DND-41 (cell line): Measurements from ENCODE around the gene LAMC3.

Experiments
- ATAC-seq: fragments of 200-7000 bp; cut with Tn5 transposase; 3 replicates; pipeline ENCODE4 v1.9.1; 2021; ENCODE audit warnings: low read depth; ENCODE audit not compliant: insufficient read depth
- DNase-seq: peaks from one replicate; pipeline ENCODE4 v3.0.0-alpha.2; 2020
- H2AFZ ChIP-seq: 2 replicates; pipeline ENCODE4 v1.6.0; 2012; ENCODE audit warnings: low read depth, low read length
- H3K27ac ChIP-seq: 2 replicates; pipeline ENCODE4 v1.5.1; 2012; ENCODE audit warnings: low read length, inconsistent platforms
- H3K27me3 ChIP-seq: fragments of 200-600 bp; sonication (generic); 2 replicates; pipeline ENCODE4 v1.6.0; 2012; ENCODE audit warnings: low read length, mild to moderate bottlenecking, inconsistent platforms; ENCODE audit not compliant: insufficient read depth, poor library complexity
- H3K36me3 ChIP-seq: 2 replicates; pipeline ENCODE4 v1.5.1; 2012; ENCODE audit warnings: low read length, inconsistent platforms; ENCODE audit not compliant: insufficient read depth
- H3K4me1 ChIP-seq: 2 replicates; pipeline ENCODE4 v1.5.1; 2012; ENCODE audit warnings: mild to moderate bottlenecking, low read length; ENCODE audit not compliant: insufficient read depth
- H3K4me2 ChIP-seq: 2 replicates; pipeline ENCODE4 v1.6.0; 2012; ENCODE audit warnings: mild to moderate bottlenecking, moderate library complexity, low read length, inconsistent platforms; ENCODE audit not compliant: insufficient read depth
- H3K4me3 ChIP-seq, 2 experiments: fragments of 200-600 bp in 1 of 2; shearing (Covaris generic) in 1 of 2; 2 replicates each; pipeline ENCODE4 v1.5.1; 2012 to 2016; ENCODE audit warnings: inconsistent platforms in 2 of 2, low read length in 2 of 2, mild to moderate bottlenecking in 2 of 2, low read depth in 1 of 2, moderate library complexity in 1 of 2
- H3K79me2 ChIP-seq: 2 replicates; pipeline ENCODE4 v1.6.0; 2012; ENCODE audit warnings: low read length, inconsistent platforms; ENCODE audit not compliant: insufficient read depth
- H3K9ac ChIP-seq: 2 replicates; pipeline ENCODE4 v1.6.0; 2012; ENCODE audit warnings: low read depth, mild to moderate bottlenecking, inconsistent platforms, low read length, moderate library complexity
- H3K9me3 ChIP-seq: 2 replicates; pipeline ENCODE4 v1.5.1; 2012; ENCODE audit warnings: low read length, moderate library complexity, mild to moderate bottlenecking, inconsistent platforms; ENCODE audit not compliant: insufficient read depth, severe bottlenecking
- H4K20me1 ChIP-seq: 2 replicates; pipeline ENCODE4 v1.6.0; 2012; ENCODE audit warnings: low read length; ENCODE audit not compliant: insufficient read depth
- CTCF ChIP-seq: IDR thresholded peaks from 2 replicates; pipeline ENCODE4 v1.5.1; 2012; ENCODE audit warnings: borderline replicate concordance, low read length, moderate library complexity, mild to moderate bottlenecking; ENCODE audit not compliant: poor library complexity, severe bottlenecking; ENCODE audit errors: extremely low read depth
- EZH2 ChIP-seq: IDR thresholded peaks from 3 replicates; pipeline ENCODE4 v1.6.1; 2012; ENCODE audit warnings: borderline replicate concordance, low read depth, mild to moderate bottlenecking, moderate library complexity, low read length, inconsistent platforms; ENCODE audit not compliant: severe bottlenecking

The LAMC3 gene

GRCh38 chr9:130973686-130974281, 35.2 kb upstream of the LAMC3 start:
- no peak overlapping the region for H3K4me3 ChIP-seq
- H3K36me3 ChIP-seq: no peaks in the 10 kb centered on the region
- no peak overlapping the region for H2AFZ ChIP-seq
- H3K4me2 ChIP-seq: no peak overlapping the region
- ATAC-seq (no peak), DNase-seq (no peak)
- H3K27me3 ChIP-seq: no peaks in the 10 kb centered on the region
- H3K9me3 ChIP-seq: no peaks in the 10 kb centered on the region
- H3K27ac ChIP-seq: no peak overlapping the region
- H3K79me2 ChIP-seq: no peaks in the 10 kb centered on the region
- no peak for TF ChIP-seq CTCF
- TF ChIP-seq EZH2: no peak
- H3K9ac ChIP-seq: no peak overlapping the region
- no peaks in the 10 kb centered on the region for H4K20me1 ChIP-seq
- H3K4me1 ChIP-seq: no peaks in the 10 kb centered on the region

GRCh38 chr9:130974697-130975096, 34.3 kb upstream of the LAMC3 start:
- Histone ChIP-seq H3K36me3 (no peaks in the 10 kb centered on the region), H3K4me1 (no peaks in the 10 kb centered on the region), H2AFZ (no peak overlapping the region), H3K79me2 (no peaks in the 10 kb centered on the region), H3K4me2 (no peak overlapping the region), H3K27me3 (no peaks in the 10 kb centered on the region), H3K9ac (no peak overlapping the region), H3K9me3 (no peaks in the 10 kb centered on the region), H4K20me1 (no peaks in the 10 kb centered on the region), H3K4me3 (no peak overlapping the region), H3K27ac (no peak overlapping the region)
- no peak for DNase-seq
- TF ChIP-seq CTCF (no peak), EZH2 (no peak)
- ATAC-seq: no peak

GRCh38 chr9:130975156-130975555, 33.8 kb upstream of the LAMC3 start:
- no peak overlapping the region for H3K4me2 ChIP-seq
- no peak for ATAC-seq
- no peak overlapping the region for H2AFZ ChIP-seq
- H3K27me3 ChIP-seq: no peaks in the 10 kb centered on the region
- no peak overlapping the region for H3K4me3 ChIP-seq
- H3K27ac ChIP-seq: no peak overlapping the region
- no peaks in the 10 kb centered on the region for H3K9me3 ChIP-seq
- H4K20me1 ChIP-seq: no peaks in the 10 kb centered on the region
- no peaks in the 10 kb centered on the region for H3K36me3 ChIP-seq
- TF ChIP-seq CTCF: no peak
- DNase-seq: no peak
- no peak overlapping the region for H3K9ac ChIP-seq
- no peaks in the 10 kb centered on the region for H3K79me2 ChIP-seq
- H3K4me1 ChIP-seq: no peaks in the 10 kb centered on the region
